Heart right ventricle (tissue), 16 donors: Measurements from ENCODE around the gene TIMM22. TPM values are rescaled to one million over a fixed set of nuclear protein-coding genes. Genes with fewer than 3 reads are reported as not detected.
"Not testable (repeated sequence)": the region's sequence is repeated elsewhere in the genome, so short reads cannot be mapped to it uniquely, and the experiment has no call there.

Experiments
- ATAC-seq, 8 donors: fragments of 200-7000 bp; cut with Tn5 transposase; one replicate each; pipeline ENCODE4 v1.9.1; 2020; ENCODE audit warnings: mild to moderate bottlenecking in 8 of 8, moderate library complexity in 8 of 8, moderate number of reproducible peaks in 1 of 8
- DNase-seq, 2 donors: peaks; one replicate each; pipeline ENCODE4 v3.0.0-alpha.2; 2020
- H3K27ac ChIP-seq, 10 donors: fragments of 200-600 bp; sonication (generic) in 2 of 10; one replicate each; pipeline versions ENCODE4 v1.5.0 to v1.8.0; 2020 to 2022; ENCODE audit warnings: mild to moderate bottlenecking in 3 of 10
- H3K27me3 ChIP-seq, 7 donors: fragments of 200-600 bp; one replicate each; pipeline ENCODE4 v1.8.0; 2021 to 2022; ENCODE audit warnings: mild to moderate bottlenecking in 2 of 7
- H3K36me3 ChIP-seq, 9 donors: fragments of 200-600 bp; sonication (generic) in 1 of 9; one replicate each; pipeline versions ENCODE4 v1.5.0 to v1.8.0; 2020 to 2022; ENCODE audit warnings: mild to moderate bottlenecking in 2 of 9
- H3K4me1 ChIP-seq, 9 donors: fragments of 200-600 bp; sonication (generic) in 1 of 9; one replicate each; pipeline versions ENCODE4 v1.5.0 to v1.8.0; 2020 to 2022; ENCODE audit warnings: mild to moderate bottlenecking in 4 of 9
- H3K4me3 ChIP-seq, 10 donors: fragments of 200-600 bp; sonication (generic) in 2 of 10; one replicate each; pipeline versions ENCODE4 v1.5.0 to v1.8.0; 2020 to 2022; ENCODE audit warnings: mild to moderate bottlenecking in 7 of 10, moderate library complexity in 2 of 10
- H3K9me3 ChIP-seq, 11 donors: fragments of 200-600 bp in 10 of 11; sonication (generic) in 2 of 11; one replicate each; pipeline versions ENCODE4 v1.5.0 to v1.8.0; 2013 to 2022; ENCODE audit warnings: mild to moderate bottlenecking in 2 of 11, control low read depth in 1 of 11, moderate library complexity in 1 of 11
- CTCF ChIP-seq, 9 donors: fragments of 200-600 bp; sonication (generic) in 2 of 9; IDR thresholded peaks; one replicate each; pipeline versions ENCODE4 v1.5.0 to v1.8.0; 2021 to 2022; ENCODE audit warnings: antibody characterized with exemption in 9 of 9, mild to moderate bottlenecking in 5 of 9, moderate library complexity in 1 of 9
- WGBS, 2 donors: extraction: QIAGEN DNeasy Blood & Tissue Kit; methylation state at CpG; one replicate each; pipeline ENCODE4 v1.1.7; 2013; ENCODE audit warnings: inconsistent platforms in 1 of 2; 5-methylcytosine and 5-hydroxymethylcytosine counted together
- intact Hi-C, 10 donors: fragments of 100-400 bp; cut with DNase I; formaldehyde crosslinking; loops; one replicate each; pipeline versions ENCODE4 v1.11.1 to v1.14.2; 2022
- polyA plus RNA-seq, 2 donors: library from polyadenylated mRNA; stranded (reverse); fragments of 200-250 nt; gene quantifications; one replicate each; pipeline ENCODE4 v1.2.3, GENCODE V29; 2013
- total RNA-seq, 10 donors: library from RNA; stranded (reverse); fragmentation: NEBNext Ultra II Directional in 3 of 10; extraction: Animal tissue kit (Norgen Biotek cat#: 25700) in 3 of 10; gene quantifications; one replicate each; pipeline versions ENCODE4 v1.2.1 to v1.2.4, GENCODE V29; 2021 to 2023
- donor health status: Arrhythmogenic right ventricular cardiomyopathy.
- donor health status: ischemic (EF 13 %, LVEDD 7.1; RV severe dilation, severe dysfunction).
- donor health status: healthy with polysubstance abuse.
- donor health status: DM: no; HTN: yes; CAD: no.
- donor health status: DM: no; HTN: no; CAD: no.
- donor health status: ischemic (EF 25% LVEDD 6.9; RV normal size, moderate dysfunction).
- donor health status: ischemic (EF 25% LVEDD 5.7; RV mildly dilated, moderate dysfunction).
- donor health status: healthy.
- donor health status: DM: yes; HTN: yes; CAD: no.
- donor health status: Ischemic cardiomyopathy.
- donor health status: ischemic (EF 35%, LVEDD 5.7; RV mildly dilated, moderate dysfunction).
- donor health status: nonischemic (EF 11% LVEDD 7.7; RV severe dilation, severe dysfunction).
- donor health status: DM: yes; HTN: yes; CAD: no.
- donor health status: PGD.
- donor health status: ischemic (EF 29% LVEDD 5.4; RV normal size, mild dysfunction).
- donor health status: nonischemic (EF 23%, LVEDD 6.1; RV moderate dilation, normal function).

TIMM22 gene
- total and polyA plus RNA-seq, 12 donors: 12.5 to 19.8 (median 17.5) TPM

DNA sequence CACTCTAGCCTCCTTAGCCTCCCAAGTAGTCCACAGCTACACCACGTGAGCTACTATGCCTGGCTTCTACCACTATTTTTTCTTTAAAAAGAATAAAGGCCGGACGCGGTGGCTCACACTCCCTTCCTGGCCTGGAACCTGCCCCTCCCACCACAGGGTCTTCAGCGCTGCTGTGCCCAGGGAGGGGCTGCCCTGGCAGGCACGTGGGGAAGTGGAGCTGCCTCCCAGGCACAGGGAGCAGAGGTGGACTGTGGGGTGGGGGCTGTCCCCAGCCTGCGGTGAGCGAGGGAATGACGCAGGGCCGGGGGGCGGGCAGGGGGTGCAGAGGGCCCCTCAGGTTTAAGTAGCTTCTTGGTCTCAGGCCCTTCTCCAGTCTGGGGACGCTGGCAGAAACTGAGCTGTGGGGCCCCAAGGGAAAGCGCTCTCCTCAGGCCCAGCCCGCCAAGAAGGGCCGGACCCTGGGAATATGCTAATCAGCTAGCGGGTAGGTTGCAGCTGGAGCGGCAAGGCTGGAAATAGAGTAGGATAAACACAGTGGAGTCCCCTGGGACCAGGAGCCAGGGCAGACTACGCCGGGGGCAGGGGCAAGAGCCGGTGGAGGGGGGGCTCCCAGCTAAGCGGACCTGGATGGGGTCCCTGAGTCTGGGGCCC, 46.8 kb downstream of the TIMM22 start:
- no peaks in the 10 kb centered on the region for H3K27me3 ChIP-seq
- 4 to 8% methylated on average over 21 of the region's 21 CpGs for WGBS, 2 donors
- ATAC-seq (peak; percentile 55 to 78 (median 68)), DNase-seq (peak; percentile 83 to 88)
- TF ChIP-seq CTCF (IDR thresholded peaks at IDR 0.05): no peak
- peak overlapping the region; percentile 79 to 95 (median 86) for H3K27ac ChIP-seq
- H3K36me3 ChIP-seq: peaks cover 0 to 49% (median 4%) of the 10 kb centered on the region in 9 donors
- peak overlapping the region in 7 of 10 donors; percentile 13 to 46 (median 35) for H3K4me3 ChIP-seq
- intact Hi-C loops: loop anchor here in 5 of 10 donors (2.0 to 10.0 kb wide), 4 partner anchors 36 to 249 kb away; partner anchors contain the start of gene TIMM22 (in 1 of the 5)
- no peaks in the 10 kb centered on the region for H3K9me3 ChIP-seq
- peaks cover 29 to 97% (median 70%) of the 10 kb centered on the region in 9 donors for H3K4me1 ChIP-seq

- H3K4me3 ChIP-seq: peak overlapping the region in 6 of 10 donors; percentile 18 to 46 (median 37)
- DNase-seq: peak in 1 of 2 donors; percentile 10
- H3K9me3 ChIP-seq, H3K27me3 ChIP-seq, ATAC-seq: not testable (repeated sequence)
- peak overlapping the region; percentile 79 to 95 (median 86) for H3K27ac ChIP-seq
- H3K4me1 ChIP-seq: peaks cover 23 to 91% (median 64%) of the 10 kb centered on the region in 9 donors
- peaks cover 0 to 56% (median 4%) of the 10 kb centered on the region in 9 donors for H3K36me3 ChIP-seq
- intact Hi-C loops: loop anchor here in 7 of 10 donors (2.0 to 10.0 kb wide), 5 partner anchors 32 to 250 kb away; partner anchors contain the start of gene TIMM22 (in 1 of the 7)
- 84 to 85% methylated on average over 12 to 13 of the region's 13 CpGs for WGBS, 2 donors
Observed at GRCh38 chr17:1044387-1045009, 47.6 kb downstream of the TIMM22 start.

DNA sequence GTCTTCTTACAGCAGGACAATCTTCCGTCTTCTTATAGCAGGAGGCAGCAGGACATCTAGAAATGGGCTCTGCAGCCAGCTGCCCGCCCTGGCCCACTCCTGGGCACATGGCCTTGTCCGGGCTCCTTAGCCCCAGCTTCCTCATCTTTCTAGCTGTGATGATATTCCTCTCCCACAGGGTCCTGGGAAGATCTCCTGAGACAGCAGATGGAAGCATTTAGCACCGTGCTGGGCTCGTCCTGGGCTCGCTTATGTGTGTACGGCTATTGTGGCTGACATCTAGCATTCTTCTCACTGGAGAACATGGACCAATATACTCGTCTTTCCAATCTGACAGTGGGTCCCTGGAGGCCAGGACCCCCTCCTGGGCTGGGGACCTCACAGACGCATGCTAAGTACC, 48.5 kb downstream of the TIMM22 start:
- Histone ChIP-seq H3K4me3 (no peak overlapping the region), H3K9me3 (no peaks in the 10 kb centered on the region), H3K36me3 (peaks cover 0 to 66% (median 11%) of the 10 kb centered on the region in 9 donors), H3K4me1 (peaks cover 13 to 82% (median 55%) of the 10 kb centered on the region in 9 donors), H3K27ac (peak overlapping the region in 8 of 10 donors; percentile 10 to 95 (median 88)), H3K27me3 (no peaks in the 10 kb centered on the region)
- DNase-seq (peak in 1 of 2 donors; percentile 18), ATAC-seq (no peak)
- intact Hi-C loops: loop anchor here in 4 of 10 donors (2.0 to 10.0 kb wide), 4 partner anchors 33 to 251 kb away; partner anchors contain the start of gene TIMM22 (in 1 of the 4)
- 79 to 84% methylated on average over 9 of the region's 9 CpGs for WGBS, 2 donors
- TF ChIP-seq CTCF (IDR thresholded peaks at IDR 0.05): no peak

GRCh38 chr17:1047177-1047878, 50.4 kb downstream of the TIMM22 start:
- intact Hi-C loops: loop anchor here in 3 of 10 donors (5.0 to 10.0 kb wide), 3 partner anchors 35 to 253 kb away; no protein-coding TSS in a partner anchor
- peak; percentile 72 for DNase-seq
- Histone ChIP-seq H3K4me1 (peaks cover 10 to 66% (median 49%) of the 10 kb centered on the region in 9 donors), H3K9me3 (no peaks in the 10 kb centered on the region), H3K36me3 (peaks cover 0 to 57% (median 11%) of the 10 kb centered on the region in 9 donors), H3K27me3 (no peaks in the 10 kb centered on the region), H3K27ac (peak overlapping the region; percentile 42 to 95 (median 83)), H3K4me3 (no peak overlapping the region)
- ATAC-seq: peak; percentile 13 to 81 (median 66)
- TF ChIP-seq CTCF (IDR thresholded peaks at IDR 0.05): peak in 4 of 9 donors; percentile 19 to 37 (median 28)
- WGBS, 2 donors: 40 to 53% methylated on average over 21 of the region's 21 CpGs
